ENCODE measurements around the gene KANSL1. TPM values are rescaled to one million over a fixed set of nuclear protein-coding genes. Genes with fewer than 3 reads are reported as not detected.

Gene KANSL1
- polyA plus RNA-seq, 5 donors = 61.6 to 128 (median 72.8) TPM

DNA sequence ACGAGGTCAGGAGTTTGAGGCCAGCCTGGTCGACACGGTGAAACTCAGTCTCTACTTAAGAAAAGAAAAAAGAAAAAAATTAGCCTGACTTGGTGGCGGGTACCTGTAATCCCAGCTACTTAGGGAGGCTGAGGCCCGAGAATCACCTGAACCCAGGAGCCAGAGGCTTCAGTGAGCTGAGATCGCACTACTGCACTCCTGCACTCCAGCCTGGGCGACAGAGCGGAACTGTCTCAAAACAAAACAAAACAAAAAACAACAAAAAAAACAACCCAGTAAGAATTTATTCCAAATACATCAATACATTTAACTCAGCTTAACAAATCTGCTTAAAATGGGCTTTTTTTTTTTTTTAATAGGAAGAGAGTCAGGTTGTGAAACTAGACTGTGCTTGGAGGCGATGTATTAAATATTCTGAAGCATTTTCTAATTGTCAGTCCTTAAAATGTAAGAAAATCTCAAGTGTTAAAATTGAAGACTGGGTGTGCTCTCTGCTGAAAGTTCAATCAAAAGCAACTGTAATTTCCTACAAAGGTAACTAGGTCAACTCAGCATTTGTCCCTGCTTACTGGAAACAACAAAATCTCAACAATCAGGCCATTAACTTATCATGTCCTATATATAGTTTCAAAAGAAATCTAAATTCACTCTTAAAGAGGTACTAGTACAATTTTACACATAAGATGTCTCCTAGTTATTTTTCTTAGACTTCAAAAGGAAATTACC lies 23.2 kb downstream of the KANSL1 start:
- no peak for DNase-seq

- no peak for DNase-seq
Measured at GRCh38 chr17:46167826-46168569, 25.2 kb downstream of the KANSL1 start.

- no peak for DNase-seq
Measured at GRCh38 chr17:46167267-46167666, 26.0 kb downstream of the KANSL1 start.

- DNase-seq = no peak
Measured at GRCh38 chr17:46166692-46167249, 26.5 kb downstream of the KANSL1 start.

DNA sequence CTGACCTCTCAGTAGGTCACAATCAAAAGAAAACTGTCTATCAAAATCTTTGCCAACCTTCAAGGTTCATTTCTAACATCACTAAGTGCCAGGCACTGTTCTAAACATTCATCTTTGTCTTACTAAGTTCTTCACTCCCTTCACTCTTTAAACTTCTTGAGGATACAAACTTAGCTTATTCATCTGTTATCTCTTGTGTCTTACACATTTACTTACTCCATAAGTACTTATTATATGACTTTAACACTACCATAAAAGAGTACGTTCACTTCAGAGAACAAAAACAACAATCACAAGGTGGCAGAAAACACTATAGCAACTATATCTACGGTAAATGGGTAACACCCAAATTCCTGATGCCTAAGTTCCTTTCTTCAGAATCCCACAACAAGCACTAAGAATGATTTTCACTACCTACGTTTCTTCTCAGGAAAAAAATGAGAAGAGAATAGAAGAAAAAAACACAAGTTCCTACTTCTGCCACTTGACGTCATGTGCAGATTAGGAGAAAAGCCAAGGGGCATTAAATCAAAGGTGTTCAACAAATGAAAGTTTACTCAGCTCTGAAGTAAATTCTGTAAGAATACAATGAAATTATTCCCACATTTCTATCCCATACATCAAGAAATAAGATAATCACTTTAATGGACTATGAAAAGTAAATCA lies 29.2 kb downstream of the KANSL1 start:
- DNase-seq = no peak

DNA sequence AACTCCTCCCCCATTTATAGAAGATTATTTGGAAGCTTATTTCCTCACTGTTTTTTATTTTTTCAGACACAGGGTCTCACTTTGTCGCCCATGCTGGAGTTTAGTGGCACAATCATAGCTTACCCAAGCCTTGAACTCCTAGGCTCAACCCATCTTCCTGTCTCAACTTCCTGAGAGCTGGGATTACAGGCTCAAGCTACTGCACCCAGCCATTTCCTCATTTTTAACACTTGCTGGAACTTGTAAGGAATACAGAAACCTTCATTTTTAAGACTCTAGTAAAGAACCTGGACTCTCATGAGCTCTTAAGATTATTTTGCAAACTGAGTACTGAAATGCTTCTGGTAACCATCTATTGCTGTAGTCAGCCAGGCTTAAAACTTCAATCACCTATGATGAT lies 29.9 kb downstream of the KANSL1 start:
- no peak for DNase-seq

- no peak for DNase-seq
Measured at GRCh38 chr17:46162866-46163265, 30.4 kb downstream of the KANSL1 start.

DNA sequence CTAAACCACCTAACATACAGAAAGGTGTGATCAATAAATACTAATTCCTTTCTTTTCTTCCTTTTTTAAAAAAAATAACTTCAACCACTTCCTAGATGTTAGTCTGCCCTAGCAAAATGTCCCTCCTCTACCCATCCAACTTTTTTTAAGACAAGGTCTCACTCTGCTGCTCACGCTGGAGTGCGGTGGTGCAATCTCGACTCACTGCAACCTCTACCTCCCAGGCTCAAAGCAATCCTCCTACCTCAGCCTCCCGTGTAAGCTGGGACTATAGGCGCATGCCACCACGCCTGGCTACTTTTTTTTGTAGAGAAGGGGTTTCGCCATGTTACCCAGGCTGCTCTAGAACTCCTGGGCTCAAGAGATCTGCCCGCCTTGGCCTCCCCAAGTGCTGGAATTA lies 33.1 kb downstream of the KANSL1 start:
- no peak for DNase-seq

- no peak for DNase-seq
Measured at GRCh38 chr17:46159686-46160085, 33.5 kb downstream of the KANSL1 start.

GRCh38 chr17:46158323-46159296 lies 34.6 kb downstream of the KANSL1 start:
- no peak for DNase-seq

GRCh38 chr17:46157443-46158062 lies 35.7 kb downstream of the KANSL1 start:
- DNase-seq = no peak

GRCh38 chr17:46154151-46154816 lies 38.9 kb downstream of the KANSL1 start:
- DNase-seq = no peak

DNA sequence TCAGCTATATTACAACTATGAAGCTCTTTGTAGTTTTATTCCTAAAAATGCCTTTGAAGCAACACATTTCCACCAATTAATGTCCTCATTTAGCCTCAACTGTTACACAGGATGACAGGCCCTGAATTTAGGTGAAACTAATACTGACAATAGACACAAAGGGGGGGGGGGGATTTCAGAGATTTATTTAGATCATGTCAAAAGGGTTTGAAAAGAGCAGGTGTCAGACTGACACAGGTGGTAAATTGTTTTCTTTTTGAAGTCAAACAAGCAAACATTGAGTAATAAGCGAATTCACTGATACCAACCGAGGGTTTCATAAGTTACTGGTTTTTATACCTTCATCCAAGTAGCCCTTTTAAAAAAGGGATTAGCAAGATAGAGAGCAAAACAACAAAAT lies 40.8 kb downstream of the KANSL1 start:
- DNase-seq = no peak

GRCh38 chr17:46151762-46152161 lies 41.5 kb downstream of the KANSL1 start:
- no peak for DNase-seq

GRCh38 chr17:46150216-46150963 lies 42.8 kb downstream of the KANSL1 start:
- no peak for DNase-seq

DNA sequence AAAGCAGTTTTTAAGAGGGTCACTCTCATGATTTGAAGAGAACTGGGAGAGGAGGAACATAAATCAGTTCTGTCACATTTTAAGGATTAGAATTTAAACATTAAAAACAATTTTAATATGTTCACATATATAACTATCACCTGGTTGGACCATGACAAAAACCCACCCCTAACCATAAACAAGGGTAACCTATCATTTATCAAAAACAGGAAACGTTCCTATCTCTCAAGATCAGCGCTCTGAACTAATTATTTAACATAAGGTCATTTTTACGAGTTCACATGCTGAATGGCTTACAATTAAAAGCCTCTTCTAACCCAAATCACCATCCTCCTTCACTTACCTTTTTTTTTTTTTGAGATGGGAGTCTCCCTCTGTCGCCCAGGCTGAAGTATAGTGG lies 45.0 kb downstream of the KANSL1 start:
- DNase-seq = no peak

- no peak for DNase-seq
Measured at GRCh38 chr17:46147296-46147695, 45.9 kb downstream of the KANSL1 start.

- no peak for DNase-seq
Measured at GRCh38 chr17:46144246-46144645, 49.0 kb downstream of the KANSL1 start.

- no peak for DNase-seq
Measured at GRCh38 chr17:46143827-46144236, 49.4 kb downstream of the KANSL1 start.

Measured in right lung (tissue), 5 donors.